Hematopoietic multipotent progenitor cell treated with erythropoietin and hydrocortisone succinate and interleukin-3 and kit ligand, for 17 days (in vitro differentiated cells): ENCODE measurements around the gene RAMP1.

Experiments
- DNase-seq: peaks from one replicate; pipeline ENCODE4 v3.0.0-alpha.2; 2015; ENCODE audit warnings: low spot score

RAMP1 gene

DNA sequence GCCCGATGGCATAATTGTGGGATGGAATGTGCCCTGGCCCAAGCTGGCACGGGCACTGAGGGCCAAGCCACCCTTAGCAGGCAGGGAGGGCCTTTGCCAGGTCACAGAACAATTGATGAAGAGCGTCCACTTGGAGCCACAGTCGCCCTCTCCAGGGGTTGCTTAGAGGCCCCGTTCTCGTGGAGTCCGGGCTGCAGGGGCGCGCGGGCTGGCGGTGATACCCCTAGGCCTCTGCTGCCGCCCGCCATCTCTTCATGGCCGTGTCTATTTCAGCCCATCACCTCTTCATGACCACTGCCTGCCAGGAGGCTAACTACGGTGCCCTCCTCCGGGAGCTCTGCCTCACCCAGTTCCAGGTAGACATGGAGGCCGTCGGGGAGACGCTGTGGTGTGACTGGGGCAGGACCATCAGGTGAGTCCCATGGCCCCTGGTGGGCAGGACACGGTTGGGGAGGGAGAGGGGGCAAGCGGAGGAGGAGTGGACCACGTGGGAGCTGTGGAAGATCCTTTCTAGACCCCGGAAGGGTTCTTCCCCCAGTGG is 17.6 kb downstream of the RAMP1 start:
- no peak for DNase-seq

DNA sequence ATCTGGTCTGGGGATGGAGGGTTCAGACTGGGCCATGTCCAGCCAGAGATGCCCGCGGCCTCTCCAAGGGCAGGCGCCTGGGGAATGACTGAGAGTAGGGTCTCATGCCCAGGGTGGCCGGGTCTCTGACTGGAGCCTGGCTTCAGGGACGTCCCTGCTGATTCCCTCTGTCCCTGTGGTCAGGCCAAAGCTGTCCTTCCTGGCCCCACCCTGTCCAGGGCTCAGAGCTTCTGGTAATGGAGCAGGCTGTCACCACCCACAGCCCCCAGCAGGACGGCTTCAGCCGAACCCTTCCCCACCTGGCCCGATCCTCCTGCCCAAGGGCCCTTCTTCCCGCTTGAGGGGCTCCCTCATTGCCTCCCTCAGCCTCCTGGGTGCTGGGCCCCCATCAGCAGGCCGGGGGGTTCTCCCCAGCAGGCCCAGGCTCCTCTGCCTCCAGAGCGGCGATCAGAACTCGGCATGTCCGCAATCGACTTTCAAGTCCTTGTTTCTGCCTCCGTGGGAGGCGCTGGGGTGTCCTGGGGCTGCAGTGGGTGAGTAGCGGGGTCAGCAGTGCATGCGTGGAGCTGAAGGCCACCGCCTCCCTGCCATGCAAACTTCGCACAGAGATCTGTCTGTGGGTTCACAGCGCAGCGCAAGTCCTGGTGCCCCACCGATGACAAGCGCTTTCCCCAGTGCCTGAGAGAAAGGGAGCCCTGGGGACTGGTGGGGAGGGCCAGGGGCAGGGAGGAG is 18.3 kb downstream of the RAMP1 start:
- DNase-seq: no peak

DNA sequence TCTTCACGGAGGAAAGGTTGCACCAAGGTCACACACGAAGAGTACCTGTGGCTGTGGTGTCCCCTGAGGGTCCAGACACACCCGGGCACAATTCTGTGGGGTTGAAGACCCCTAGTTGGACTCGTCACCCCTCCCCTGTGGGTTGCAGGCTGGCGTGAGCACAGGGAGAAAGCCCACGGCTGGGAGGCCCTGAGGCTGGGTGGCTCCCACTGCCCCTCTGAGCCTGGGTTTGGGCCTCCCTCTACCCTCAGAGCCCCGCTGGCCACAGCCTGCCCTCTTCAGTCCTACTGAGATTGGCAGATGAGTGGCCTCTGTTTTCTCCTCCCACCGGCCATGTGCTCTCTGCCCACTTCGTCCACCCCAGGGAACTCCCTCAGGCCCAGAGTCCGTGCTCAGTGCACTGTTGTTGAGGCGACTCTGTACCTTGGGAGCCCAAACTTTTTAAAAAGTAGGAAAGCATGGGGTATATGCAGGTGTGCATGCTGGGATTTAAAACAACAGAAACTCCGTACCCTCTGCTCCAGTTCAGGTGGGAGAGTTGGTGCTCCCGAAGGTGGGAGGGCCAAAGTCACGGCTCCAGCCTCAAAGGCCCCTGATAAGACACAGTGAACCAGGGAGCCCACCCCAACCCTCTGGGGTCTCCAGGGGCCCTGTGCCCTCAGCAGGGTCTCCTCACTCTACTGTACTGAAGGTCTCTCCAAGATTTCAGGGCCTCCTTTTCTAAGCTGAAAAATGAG is 19.1 kb downstream of the RAMP1 start:
- no peak for DNase-seq

DNA sequence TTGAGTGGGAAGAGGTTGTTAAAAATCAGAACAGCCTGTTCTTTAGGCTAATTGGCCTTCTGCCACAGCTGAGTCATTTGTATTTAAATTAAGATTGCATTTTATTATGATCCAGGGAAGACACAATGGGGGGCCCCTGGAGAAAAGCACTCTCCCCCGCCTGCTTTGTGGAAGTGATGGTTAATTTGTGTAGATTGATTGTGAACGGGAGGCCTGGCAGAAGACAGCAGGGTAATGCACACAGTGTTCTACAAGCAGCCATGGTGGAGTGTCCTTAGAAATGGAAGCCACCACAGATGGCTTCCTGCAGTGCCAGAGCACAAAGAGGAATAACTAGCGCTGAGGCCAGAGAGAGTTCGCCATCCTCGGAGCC is 19.6 kb downstream of the RAMP1 start:
- no peak for DNase-seq

DNA sequence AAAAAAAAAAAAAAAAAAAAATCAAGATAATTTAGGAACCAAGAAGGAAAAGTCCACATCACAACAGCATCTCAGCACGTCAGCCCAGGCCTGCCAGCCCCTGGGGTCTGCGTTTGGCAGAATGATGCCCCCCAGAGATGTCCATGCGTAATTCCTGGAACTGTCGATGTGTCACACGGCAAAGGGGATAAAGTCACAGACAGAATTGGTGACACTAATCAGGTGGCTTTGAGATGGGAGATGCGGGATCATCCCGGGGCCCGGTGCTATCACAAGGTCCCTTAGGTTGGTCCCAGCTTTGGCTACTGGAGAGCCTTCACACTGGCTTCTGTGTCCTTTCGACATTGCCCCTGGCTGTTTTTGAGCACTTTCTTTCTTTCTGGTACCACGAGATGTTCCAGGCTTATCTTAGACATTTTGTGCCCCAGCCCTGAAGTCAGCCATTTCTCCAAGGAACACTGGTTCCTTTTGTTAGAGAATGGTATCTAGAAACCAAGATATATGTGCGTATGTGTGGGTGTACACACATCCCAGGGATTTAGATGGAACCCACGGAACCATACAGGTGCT is 20.7 kb downstream of the RAMP1 start:
- DNase-seq: no peak

DNA sequence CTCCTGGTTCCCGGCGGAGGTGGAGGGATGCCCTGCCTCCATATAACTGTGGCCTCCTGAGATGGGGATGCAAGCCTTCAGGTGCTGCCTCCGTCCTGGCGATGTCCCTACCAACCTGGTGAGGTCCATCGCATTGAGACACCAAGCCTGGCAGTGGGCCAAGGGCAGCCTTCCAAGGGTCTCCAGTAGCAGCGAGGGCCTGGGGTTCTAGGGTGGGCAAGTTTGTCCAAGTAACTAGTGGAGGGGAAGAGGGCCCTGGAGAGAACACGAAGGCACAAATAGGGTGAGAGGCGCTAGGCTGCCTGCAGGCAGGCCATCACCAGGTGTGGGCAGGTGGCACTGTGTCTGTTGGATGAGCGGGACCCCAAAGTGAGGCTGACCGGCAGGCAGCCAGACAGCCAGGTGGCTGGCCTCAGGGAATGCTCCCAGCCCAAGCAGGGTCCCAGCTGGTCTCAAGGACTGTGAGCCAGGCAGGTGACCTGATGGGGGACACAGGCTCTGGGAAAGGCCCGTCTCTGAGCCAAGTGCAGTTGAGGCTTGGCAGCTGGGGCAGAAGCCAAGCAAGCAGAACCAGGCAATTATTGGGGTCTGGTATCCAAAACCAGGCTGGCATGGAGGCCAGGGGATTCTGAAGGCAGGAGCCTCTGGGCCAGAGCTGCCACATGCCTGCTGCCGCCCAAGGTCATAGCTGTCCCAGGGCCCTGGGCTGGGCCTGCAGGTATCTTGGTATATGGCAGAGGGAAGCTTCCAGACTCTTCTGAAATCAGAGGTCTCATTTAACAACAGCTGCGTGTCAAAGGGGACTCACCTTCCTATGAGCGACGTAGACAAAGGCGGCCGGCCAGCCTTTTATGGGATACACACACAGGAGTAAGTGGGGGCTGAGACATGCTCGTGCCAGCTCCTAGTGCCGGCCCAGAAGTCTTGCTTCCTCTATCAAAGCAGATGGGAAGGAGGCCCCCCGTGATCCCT is 23.4 kb downstream of the RAMP1 start:
- DNase-seq: no peak

DNA sequence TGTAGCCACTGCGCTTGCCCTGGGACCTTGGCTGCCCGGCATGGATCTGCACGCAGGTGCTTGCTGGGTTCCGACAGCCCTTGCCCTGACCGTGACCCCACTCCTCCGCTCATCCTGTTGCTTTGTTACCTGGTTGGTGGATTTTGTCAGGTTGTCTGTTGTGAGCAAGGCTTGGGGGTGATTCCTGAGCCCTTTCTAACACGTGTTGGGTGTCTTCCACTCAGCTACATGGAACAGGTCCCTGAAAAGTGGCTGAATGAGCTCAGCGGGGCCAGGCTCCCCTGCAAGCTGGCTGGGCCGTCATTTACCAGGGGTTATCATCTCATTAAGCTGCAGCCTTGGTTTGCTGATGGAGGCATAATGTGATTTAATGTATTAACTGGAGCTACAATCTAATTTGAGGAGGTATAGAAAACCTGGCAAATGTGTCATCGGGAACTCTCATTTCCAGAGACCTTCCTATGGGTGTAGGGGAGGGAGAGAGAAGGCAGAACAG is 24.6 kb downstream of the RAMP1 start:
- DNase-seq: no peak

DNA sequence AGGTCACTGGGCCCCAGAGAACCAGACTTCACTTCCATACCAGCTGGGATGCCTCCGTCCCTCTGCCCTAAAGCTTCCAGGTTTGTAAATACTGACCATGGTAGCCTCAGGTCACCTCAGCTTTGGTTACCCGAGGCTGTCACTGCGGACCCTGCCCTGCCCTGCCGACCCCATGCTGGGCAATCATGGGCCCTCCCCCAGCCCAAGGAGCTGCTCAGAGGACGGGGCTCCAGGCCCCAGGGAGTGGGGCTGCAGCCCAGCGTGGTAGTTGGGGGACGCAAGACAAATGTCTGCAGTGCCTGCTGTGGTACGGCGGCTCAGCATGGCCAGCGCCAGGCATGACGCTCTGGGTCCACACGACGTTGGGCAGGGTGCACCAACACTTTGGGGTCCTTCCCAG is 25.3 kb downstream of the RAMP1 start:
- DNase-seq: no peak

DNA sequence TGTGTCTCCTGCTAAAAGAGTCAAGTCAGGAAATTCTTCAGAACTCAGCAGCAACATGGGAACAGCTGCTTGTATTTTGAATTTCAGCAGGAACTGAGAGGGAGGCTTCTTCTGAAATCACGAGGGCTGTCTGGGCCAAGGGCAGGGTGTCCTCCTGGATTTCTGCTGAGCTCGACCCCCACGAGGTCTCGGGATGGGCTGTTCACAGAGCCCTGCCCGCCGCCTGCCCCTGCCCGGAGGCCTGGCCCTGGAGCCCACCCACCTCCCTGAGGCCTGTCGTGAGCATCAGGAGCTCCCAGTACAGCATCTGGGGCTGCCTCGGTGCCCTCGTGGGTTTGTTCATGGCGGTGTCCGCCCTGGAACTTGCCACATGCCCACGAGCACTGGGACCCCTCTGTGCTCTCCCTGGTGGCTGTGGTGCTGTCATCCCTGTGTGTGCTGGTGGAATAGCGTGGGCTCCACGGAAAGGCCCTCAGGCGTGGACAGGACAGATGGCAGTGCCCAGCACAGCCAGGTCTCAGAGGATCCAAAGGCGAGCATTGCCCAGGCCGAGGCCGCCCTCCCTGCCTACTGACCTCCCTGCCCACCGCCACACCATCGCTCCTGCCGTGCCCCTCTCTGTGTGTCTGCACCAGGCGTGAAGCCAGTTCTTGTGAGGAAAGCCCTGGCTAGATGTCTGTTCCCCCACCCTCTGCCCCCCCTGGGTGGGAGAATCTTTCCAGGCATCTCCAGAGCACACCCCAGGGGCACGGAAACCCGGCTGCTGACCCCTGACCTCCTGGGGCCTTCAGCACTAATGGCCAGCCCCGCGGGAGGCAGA is 25.9 kb downstream of the RAMP1 start:
- DNase-seq: no peak

DNA sequence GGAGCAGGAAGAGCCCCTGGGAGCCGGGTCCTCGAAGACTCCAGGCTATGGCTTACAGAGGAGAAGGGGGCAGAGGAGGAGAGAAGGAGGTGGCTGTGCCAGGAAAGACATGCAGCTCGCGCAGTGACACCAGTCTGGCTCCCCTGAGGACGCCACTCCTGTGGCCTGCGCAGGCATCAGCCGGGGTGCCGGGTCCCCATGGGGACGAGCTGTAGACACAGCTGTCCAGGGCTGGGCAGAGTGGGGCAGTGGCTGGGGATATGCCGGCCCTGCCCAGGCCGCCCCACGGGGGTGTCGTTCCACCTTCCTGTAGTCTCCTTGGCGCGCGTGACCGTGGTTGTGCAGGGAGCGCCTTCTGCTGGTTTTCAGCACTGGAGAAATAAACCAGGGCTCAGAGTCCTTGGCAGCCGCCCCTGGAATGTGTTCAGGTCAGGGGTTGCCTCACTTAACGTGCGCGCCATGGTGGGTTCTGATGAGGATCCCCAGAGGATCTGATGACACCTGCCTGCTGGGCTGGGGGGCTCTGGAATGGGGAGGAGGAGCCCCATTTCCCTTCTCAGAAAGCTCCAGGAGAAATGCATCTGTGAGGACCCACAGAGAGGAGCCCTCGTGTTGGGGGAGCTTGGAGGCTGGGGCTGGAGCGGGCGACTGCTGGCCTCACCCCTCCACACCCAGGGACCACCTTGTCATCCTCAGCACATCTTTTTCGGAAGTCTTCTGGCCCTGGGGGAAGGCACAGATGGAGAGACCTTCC is 26.7 kb downstream of the RAMP1 start:
- DNase-seq: no peak

DNA sequence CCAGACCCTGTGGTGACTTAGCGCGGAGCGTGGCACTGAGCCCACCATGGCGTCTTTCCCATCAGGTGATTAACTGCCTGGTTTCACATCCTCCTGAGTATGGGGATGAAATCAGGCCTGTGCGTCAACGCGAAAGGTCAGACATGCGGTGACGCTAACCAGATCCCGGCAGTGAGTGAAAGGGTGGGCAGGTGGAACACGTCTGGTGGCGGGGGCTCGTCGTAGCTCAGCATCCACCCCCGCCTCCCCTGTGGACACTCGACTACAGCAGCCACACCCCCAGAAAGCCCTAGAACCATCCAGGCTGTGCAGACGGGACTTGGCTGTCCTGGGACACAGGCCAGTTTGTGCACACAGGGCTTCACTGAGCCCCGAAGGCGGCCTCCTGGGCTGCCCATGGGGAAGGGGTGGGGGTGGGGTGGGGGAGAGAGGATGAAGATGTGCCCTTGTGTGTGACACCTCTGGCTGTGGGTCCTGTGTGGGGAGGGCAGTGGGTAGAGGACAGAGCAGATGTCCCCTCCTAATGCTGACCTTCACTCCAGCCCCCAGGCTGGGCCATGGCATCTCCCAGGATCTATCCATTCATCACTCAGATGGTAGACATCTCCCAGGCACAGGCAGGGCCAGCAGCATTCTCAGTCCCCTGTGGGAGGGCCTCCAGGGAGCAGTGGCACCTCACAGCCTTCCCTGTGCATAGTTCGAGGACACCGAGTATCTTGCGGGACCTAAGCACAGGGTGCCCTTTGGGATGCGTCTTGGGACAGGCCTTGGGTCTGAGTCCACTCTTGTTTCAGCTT is 27.5 kb downstream of the RAMP1 start:
- DNase-seq: no peak

DNA sequence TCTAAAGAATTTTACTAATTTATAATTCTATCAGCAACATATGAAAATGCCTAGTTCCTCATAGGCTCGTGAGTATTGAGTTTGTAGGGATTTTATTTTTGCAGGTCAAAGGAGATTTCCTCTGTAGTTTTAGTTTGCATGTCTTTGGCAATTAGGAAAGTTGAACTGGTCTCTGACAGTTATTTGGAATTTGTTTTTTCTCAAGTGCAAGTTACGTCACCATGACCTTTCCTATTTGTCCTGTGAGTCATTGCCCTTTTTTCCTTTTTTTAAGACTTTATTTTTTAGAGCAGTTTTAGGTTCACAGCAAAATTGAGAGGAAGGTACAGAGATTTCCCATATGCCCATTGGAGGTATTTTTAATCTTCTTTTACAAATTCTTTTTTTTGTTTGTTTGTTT is 29.0 kb downstream of the RAMP1 start:
- DNase-seq: no peak

DNA sequence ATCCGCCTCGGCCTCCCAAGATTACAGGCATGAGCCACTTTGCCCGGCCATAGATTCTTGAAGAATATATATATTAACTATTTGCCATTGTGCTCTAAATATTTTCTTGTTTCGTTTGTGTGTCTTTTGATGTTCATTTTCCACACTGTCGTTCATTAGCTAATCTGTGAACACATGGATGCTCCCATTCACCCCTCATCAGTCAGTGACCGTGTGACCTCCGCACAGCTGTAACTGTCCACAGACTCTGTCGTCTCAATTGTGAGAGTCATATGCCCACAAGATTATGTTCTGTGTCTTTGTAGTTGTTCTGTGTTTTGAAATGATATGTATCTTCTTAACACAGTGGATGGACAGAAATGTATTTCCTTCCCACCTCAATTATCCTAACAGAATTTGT is 29.6 kb downstream of the RAMP1 start:
- DNase-seq: no peak

DNA sequence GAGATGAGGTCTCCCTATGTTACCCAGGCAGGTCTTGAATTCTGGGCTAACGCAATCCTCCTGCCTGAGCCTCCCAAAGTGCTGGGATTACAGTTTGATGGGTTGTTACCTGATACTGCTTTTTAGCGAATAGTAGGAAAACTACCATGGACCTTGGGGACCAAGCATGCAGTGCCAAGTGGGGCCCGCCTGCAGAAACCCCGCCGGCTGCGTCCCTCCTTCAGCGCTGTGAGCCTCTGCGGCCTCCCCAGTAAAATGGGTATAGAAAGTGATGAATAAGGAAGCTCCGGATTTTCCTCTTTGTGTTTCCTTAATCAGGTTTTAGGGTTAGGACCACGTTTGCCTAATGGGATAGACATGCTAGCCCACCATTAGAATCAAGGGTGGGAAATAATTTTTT is 30.4 kb downstream of the RAMP1 start:
- no peak for DNase-seq

DNA sequence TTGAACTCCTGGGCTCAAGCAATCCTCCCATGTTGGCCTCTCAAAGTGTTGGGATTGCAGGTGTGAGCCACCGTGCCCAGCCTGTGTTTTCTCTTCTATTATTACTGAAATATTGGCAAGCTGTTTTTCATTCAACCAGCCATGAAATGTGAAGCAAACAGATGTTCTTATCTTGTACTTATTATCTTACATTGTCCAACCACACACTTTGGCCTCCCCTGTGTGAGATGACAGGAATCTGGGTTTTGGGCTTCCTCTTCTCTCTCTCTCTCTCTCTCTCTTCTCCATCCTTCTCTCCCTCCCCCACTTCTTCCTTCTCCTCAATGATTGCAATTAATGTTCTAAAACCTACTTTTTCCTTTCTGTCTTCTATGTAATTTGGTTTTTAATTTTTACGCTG is 33.1 kb downstream of the RAMP1 start:
- DNase-seq: no peak

DNA sequence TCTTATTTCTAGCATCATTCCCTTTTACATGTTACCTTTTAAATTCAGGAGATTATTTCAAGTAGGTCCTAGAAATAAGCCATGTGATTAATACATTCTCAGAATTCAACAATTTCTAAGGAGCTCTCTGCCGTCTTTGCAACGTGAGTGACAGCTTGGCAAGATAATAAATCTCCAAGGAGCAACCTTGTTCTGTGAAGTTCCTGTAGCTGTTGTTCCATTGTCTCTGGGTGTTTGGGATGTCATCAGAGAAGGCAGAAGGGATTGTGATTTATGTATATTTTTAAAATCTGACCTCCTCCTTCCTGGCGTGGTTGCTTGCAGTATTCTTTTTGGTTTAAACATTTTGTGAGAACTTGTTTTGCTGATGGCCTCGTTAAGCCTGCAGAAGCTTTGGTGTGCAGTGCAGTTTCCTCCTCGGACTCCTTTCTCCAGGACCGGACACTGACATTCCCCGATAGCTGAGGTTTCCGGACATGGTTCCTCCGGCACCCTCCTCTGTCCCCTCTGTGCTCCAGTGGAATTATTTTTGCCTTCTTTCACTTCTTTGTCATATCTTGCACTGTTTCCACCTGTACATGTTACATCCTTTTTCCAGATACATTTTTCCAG is 33.7 kb downstream of the RAMP1 start:
- DNase-seq: no peak

DNA sequence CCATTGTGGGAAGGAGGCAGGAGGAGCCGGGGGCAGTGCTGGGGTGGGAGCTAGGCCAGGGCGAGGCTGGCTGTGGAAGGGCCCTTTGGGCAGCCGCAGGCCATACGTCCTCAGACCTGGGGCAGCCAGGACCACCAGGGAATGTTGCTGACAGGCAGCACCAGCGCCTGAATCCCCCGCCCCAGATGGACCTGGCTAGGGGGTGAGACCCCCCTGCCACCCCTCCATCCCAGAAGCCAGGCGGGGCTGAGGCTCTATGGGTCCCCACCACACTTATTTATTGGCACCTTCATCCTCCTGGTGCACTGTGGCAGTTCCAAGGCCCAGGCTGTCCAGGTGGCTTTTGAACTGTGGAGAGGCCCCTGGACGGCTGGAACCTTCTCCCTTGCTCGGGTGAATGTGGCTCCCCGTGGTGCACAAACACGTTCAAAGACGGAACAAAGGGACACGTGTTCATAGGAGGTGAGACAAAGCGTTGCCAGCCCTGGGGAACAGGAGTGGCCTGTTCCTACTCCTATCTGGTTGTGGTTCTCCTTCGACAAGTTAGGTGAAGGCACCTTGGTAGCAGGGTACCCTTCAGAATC is 35.1 kb downstream of the RAMP1 start:
- DNase-seq: no peak

DNA sequence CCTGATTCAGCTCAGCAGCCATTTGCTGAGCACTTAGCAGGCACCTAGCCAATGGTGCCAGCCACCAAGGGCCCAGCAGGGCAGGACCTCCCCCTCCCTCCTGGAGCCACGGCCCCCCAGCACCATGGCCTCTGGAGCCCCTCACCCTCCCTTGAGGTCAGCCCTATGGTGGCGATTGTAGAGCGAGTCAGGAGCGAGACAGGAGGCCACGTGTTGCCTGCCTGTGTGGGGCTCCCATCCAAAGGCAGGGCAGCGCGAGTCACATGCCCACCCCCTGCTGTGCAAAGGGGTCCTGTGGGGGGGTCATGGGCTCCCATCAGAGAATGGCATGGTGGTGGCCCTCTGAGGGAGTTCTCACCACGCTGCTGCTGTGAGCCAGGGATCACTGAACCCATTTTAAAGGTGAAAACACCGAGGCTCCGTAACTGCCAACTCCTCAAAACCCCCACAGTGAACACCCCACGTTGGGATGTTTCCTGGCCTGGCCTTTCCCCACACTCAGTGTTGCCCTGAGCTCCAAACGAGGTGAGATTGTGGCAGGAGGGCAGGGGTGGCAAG is 35.6 kb downstream of the RAMP1 start:
- no peak for DNase-seq
